ENCODE results near the gene PRR11. TPM values are rescaled to one million over a fixed set of nuclear protein-coding genes. Genes with fewer than 3 reads are reported as not detected.

PRR11 gene
- total and polyA plus RNA-seq, 9 donors: 0.96 to 5.1 (median 1.4) TPM

- no peak for DNase-seq
- Histone ChIP-seq H3K36me3 (no peaks in the 10 kb centered on the region), H3K9me3 (no peaks in the 10 kb centered on the region), H3K4me3 (no peak overlapping the region), H3K4me1 (ENCODE audit: insufficient read depth) (peaks cover 1% of the 10 kb centered on the region), H3K27me3 (no peaks in the 10 kb centered on the region), H3K27ac (no peak overlapping the region)
- no peak for TF ChIP-seq EP300 (IDR thresholded peaks at IDR 0.05)
- 20 to 42% (median 21%) methylated on average over 2 of the region's 2 CpGs for WGBS, 3 donors
- intact Hi-C loops (cut with DNase I): no loop called here
Observed at GRCh38 chr17:59149051-59149450, 6.5 kb upstream of the PRR11 start.

- intact Hi-C loops (cut with DNase I): loop anchor here in 1 of 4 donors (5.0 kb wide), 1 partner anchor 43 kb away; the partner anchor contains the start of gene TRIM37
- Histone ChIP-seq H3K4me3 (no peak overlapping the region), H3K36me3 (no peaks in the 10 kb centered on the region), H3K27me3 (no peaks in the 10 kb centered on the region), H3K4me1 (ENCODE audit: insufficient read depth) (peaks cover 1% of the 10 kb centered on the region), H3K27ac (no peak overlapping the region), H3K9me3 (no peaks in the 10 kb centered on the region)
- DNase-seq: no peak
- TF ChIP-seq CTCF (IDR thresholded peaks at IDR 0.05) (no peak), POLR2A (IDR thresholded peaks at IDR 0.05) (no peak), EP300 (IDR thresholded peaks at IDR 0.05) (no peak)
- 90 to 96% (median 91%) methylated on average over 5 of the region's 5 CpGs for WGBS, 3 donors
Observed at GRCh38 chr17:59149841-59150511, 5.6 kb upstream of the PRR11 start.

GRCh38 chr17:59151006-59151405 is 4.5 kb upstream of the PRR11 start:
- peaks cover 1% of the 10 kb centered on the region for H3K4me1 ChIP-seq (ENCODE audit: insufficient read depth)
- TF ChIP-seq EP300 (IDR thresholded peaks at IDR 0.05) (no peak), POLR2A (IDR thresholded peaks at IDR 0.05) (no peak), CTCF (IDR thresholded peaks at IDR 0.05) (no peak)
- no peaks in the 10 kb centered on the region for H3K9me3 ChIP-seq
- intact Hi-C loops (cut with DNase I): loop anchor here in 1 of 4 donors (5.0 kb wide), 1 partner anchor 44 kb away; the partner anchor contains the start of gene TRIM37
- no peaks in the 10 kb centered on the region for H3K36me3 ChIP-seq
- no peak overlapping the region for H3K4me3 ChIP-seq
- no peak for DNase-seq
- H3K27ac ChIP-seq: no peak overlapping the region
- 13 to 33% (median 19%) methylated on average over 5 of the region's 5 CpGs for WGBS, 3 donors
- no peaks in the 10 kb centered on the region for H3K27me3 ChIP-seq

- TF ChIP-seq CTCF (IDR thresholded peaks at IDR 0.05): no peak
- TF ChIP-seq EP300 (IDR thresholded peaks at IDR 0.05): no peak
- no peak for TF ChIP-seq POLR2A (IDR thresholded peaks at IDR 0.05)
- H3K27ac ChIP-seq: no peak overlapping the region
- no peaks in the 10 kb centered on the region for H3K36me3 ChIP-seq
- H3K9me3 ChIP-seq: no peaks in the 10 kb centered on the region
- intact Hi-C loops (cut with DNase I): loop anchor here in 1 of 4 donors (5.0 kb wide), 1 partner anchor 44 kb away; the partner anchor contains the start of gene TRIM37
- no peaks in the 10 kb centered on the region for H3K27me3 ChIP-seq
- no peak overlapping the region for H3K4me3 ChIP-seq
- peaks cover 1% of the 10 kb centered on the region for H3K4me1 ChIP-seq (ENCODE audit: insufficient read depth)
- WGBS, 3 donors: 17 to 56% (median 25%) methylated on average over 1 of the region's 1 CpG
- DNase-seq: no peak
Observed at GRCh38 chr17:59151591-59151990, 4.0 kb upstream of the PRR11 start.

- no peak overlapping the region for H3K27ac ChIP-seq
- no peak for TF ChIP-seq POLR2A (IDR thresholded peaks at IDR 0.05)
- H3K4me3 ChIP-seq: no peak overlapping the region
- no peaks in the 10 kb centered on the region for H3K36me3 ChIP-seq
- DNase-seq: no peak
- H3K4me1 ChIP-seq (ENCODE audit: insufficient read depth): peaks cover 1% of the 10 kb centered on the region
- H3K27me3 ChIP-seq: no peaks in the 10 kb centered on the region
- intact Hi-C loops (cut with DNase I): loop anchor here in 1 of 4 donors (5.0 kb wide), 1 partner anchor 46 kb away; the partner anchor contains the start of gene TRIM37
- no peaks in the 10 kb centered on the region for H3K9me3 ChIP-seq
- WGBS, 3 donors: 12 to 31% (median 24%) methylated on average over 1 of the region's 1 CpG
Observed at GRCh38 chr17:59152925-59153324, 2.6 kb upstream of the PRR11 start.

Measured in ovary (tissue), 9 donors.